ENCODE data around the gene STYK1.
"Not testable (repeated sequence)": the region's sequence is repeated elsewhere in the genome, so short reads cannot be mapped to it uniquely, and the experiment has no call there.

The STYK1 gene

GRCh38 chr12:10688042-10688441, 14.2 kb upstream of the STYK1 start:
- no peak for DNase-seq (ENCODE audit: low spot score)

GRCh38 chr12:10672231-10672868, 1.5 kb downstream of the STYK1 start:
- DNase-seq (ENCODE audit: low spot score) = no peak

GRCh38 chr12:10669533-10669932, 4.3 kb downstream of the STYK1 start:
- no peak for DNase-seq (ENCODE audit: low spot score)

GRCh38 chr12:10668526-10668925, 5.3 kb downstream of the STYK1 start:
- no peak for DNase-seq (ENCODE audit: low spot score)

GRCh38 chr12:10667581-10667980, 6.3 kb downstream of the STYK1 start:
- DNase-seq (ENCODE audit: low spot score) = no peak

GRCh38 chr12:10664499-10664898, 9.4 kb downstream of the STYK1 start:
- DNase-seq (ENCODE audit: low spot score) = no peak

- no peak for DNase-seq (ENCODE audit: low spot score)
These were observed 10.0 kb downstream of the STYK1 start for GRCh38 chr12:10663869-10664268.

- DNase-seq (ENCODE audit: low spot score) = no peak
These were observed 12.5 kb downstream of the STYK1 start for GRCh38 chr12:10661338-10661737.

- DNase-seq (ENCODE audit: low spot score) = no peak
These were observed 19.8 kb downstream of the STYK1 start for GRCh38 chr12:10654003-10654402.

GRCh38 chr12:10652192-10652591, 21.7 kb downstream of the STYK1 start:
- no peak for DNase-seq (ENCODE audit: low spot score)

- not testable (repeated sequence) for DNase-seq (ENCODE audit: low spot score)
These were observed 27.3 kb downstream of the STYK1 start for GRCh38 chr12:10646576-10646975.

- no peak for DNase-seq (ENCODE audit: low spot score)
These were observed 27.9 kb downstream of the STYK1 start for GRCh38 chr12:10645910-10646309.

- no peak for DNase-seq (ENCODE audit: low spot score)
These were observed 31.9 kb downstream of the STYK1 start for GRCh38 chr12:10641735-10642500.

- DNase-seq (ENCODE audit: low spot score) = no peak
These were observed 35.1 kb downstream of the STYK1 start for GRCh38 chr12:10638728-10639127.

- DNase-seq (ENCODE audit: low spot score) = no peak
These were observed 37.2 kb downstream of the STYK1 start for GRCh38 chr12:10636611-10637010.

- DNase-seq (ENCODE audit: low spot score) = no peak
These were observed 37.7 kb downstream of the STYK1 start for GRCh38 chr12:10636124-10636523.

- no peak for DNase-seq (ENCODE audit: low spot score)
These were observed 38.5 kb downstream of the STYK1 start for GRCh38 chr12:10635306-10635705.

GRCh38 chr12:10634427-10634826, 39.4 kb downstream of the STYK1 start:
- DNase-seq (ENCODE audit: low spot score) = no peak

GRCh38 chr12:10633541-10633940, 40.3 kb downstream of the STYK1 start:
- DNase-seq (ENCODE audit: low spot score) = no peak

GRCh38 chr12:10632226-10632625, 41.6 kb downstream of the STYK1 start:
- DNase-seq (ENCODE audit: low spot score) = no peak

GRCh38 chr12:10624605-10625004, 49.2 kb downstream of the STYK1 start:
- no peak for DNase-seq (ENCODE audit: low spot score)

GRCh38 chr12:10623131-10623530, 50.7 kb downstream of the STYK1 start:
- DNase-seq (ENCODE audit: low spot score) = no peak

GRCh38 chr12:10621278-10621677, 52.6 kb downstream of the STYK1 start:
- no peak for DNase-seq (ENCODE audit: low spot score)

Measured in COLO829 (cell line).